Stimulated activated CD8-positive, alpha-beta memory T cell treated with anti-CD3 and anti-CD28 coated beads, Interleukin-12 subunit alpha, Interleukin-12 subunit beta, amount 100 ng/mL, for 24 hours (primary cell): ENCODE results near the gene TMEM125.

Experiments used
- DNase-seq: peaks from one replicate; pipeline ENCODE4 v3.0.0-alpha.2; 2020; ENCODE audit errors: extremely low read depth

Gene TMEM125

GRCh38 chr1:43247256-43247921, 22.4 kb upstream of the TMEM125 start:
- DNase-seq = no peak

DNA sequence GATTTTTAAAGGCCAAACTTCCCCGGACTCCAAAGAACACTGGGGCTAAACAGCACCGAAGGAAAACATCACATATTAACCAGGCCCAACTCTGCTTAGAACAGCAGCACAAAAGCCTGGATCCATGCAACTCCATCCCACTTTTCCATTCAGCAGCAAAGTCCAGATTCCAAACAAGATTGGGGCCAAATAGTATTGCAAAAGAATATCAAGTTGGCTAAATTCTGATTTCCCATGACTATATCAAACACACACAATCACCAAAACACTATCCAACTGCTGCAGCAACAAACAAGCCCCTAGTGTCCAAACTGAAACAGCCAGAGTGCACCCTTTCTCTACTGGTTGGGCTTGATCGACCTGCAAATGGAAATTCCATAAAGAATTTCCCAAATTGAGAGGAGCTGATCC, 19.4 kb upstream of the TMEM125 start:
- no peak for DNase-seq

DNA sequence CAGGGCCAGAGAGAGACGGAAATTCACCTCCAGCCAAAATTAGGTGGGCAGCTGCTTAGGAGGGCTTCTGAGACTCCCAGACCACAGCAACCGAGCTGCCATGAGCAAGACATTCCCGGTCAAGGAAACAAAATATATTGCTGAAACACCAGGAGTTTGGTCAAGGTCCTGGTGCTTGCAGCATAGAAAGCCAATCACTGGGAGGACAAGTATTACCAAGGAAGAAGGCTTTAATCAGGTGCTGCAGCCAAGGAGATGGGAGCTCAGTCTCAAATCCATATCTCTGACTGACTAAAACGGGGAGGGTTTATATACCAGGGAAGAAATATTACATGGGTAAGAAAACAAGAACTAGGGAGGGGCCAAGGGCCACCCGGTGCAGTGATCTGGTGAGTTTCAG, 18.8 kb upstream of the TMEM125 start:
- no peak for DNase-seq

DNA sequence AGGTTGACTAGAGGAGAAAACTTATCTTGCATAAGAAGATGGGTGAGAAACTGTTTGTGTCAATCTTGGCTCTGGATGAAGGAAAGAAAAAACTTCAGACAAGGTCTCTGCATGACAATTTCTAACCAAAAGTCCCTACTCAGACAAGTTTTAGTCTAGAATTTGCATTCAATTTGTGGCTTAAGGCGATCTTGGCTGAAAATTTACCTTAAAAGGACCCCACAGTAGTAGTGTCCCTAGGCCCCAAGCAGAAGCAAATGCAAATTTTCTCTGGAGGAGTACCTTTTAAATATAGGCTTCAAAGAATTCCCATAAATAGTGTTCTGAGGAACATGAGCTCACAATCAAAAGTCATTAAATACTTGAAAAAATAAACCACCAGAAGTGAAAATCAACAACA, 17.6 kb upstream of the TMEM125 start:
- DNase-seq = no peak

- DNase-seq = no peak
Observed at GRCh38 chr1:43253173-43253572, 16.6 kb upstream of the TMEM125 start.

GRCh38 chr1:43253876-43254275, 15.9 kb upstream of the TMEM125 start:
- no peak for DNase-seq

DNA sequence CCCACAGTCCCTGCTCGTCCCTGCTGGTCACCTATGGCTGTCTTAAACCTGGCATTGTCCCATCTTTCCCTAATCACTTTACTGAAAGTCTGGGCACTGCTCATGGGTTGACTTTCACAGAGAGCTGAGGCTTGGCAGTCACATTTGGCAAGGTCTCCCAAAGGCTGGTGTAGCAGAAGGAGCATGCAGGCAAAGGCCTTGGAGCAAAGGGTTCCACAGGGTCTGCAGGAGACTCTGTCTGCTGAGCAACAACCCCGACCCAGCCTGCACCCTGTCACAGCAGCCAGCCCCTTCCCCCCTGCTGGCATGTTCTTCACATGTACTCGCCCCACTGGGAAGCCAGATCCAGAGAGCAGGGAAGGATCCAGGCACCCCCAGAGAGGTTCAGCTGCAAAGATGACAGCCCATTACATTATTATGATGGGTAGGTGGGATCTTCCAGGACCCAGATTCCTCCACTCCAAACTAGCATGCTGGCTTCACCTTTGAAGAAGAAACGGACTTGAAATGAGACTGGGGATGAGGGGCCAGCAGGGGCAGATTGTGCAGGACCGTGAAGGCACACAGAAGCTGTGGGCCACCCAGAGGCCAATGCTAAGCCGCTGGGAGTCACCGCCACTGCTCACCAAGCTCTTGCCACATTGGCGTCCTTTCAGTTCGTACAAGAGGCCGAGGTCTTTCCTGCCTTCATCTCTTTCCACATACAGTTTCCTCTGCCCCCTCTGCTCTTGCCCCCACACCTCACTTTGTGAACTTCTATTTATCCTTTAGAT, 14.2 kb upstream of the TMEM125 start:
- DNase-seq = no peak

DNA sequence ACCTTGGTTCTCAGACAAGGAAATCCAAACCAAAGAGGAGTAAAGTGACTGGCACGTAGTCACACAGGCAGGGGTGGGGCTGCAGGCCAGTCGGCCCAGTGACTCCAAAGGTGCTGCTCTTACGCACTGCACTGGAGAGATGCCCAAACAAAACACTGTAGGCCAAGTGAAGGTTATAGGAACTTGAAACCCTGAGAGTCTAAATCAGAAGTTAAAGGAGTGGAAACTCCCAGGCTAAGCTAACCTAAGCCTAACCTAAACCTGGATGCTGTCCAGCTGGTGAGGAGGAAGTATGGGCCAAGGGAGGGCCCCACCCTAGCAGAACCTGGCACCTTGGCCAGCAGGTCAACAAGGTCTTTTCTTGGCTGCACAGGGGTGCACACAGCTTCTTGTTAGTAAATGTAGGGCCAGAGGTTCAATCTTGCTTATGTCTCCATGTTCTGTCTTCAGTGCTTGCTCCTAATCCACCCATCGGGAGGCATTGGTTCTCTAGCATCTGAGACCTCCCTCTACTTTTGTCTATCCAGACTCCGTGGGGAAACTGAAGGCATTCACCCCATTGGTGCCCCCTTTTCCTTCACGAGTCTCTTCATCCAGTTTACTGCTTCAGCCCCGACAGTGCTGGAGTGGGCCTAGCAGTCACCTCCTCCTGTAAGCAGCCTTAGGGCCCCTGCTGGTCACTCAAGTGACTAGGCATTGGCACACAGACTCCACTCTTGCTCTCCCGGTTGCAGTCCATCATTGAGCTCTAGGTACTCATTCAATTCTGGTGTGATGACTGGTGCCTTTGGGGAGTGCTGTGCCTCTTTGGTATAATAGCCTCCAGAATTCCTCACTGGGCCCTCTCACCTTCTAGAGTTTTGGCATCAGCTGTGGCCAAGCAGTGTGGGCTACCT, 12.9 kb upstream of the TMEM125 start:
- no peak for DNase-seq

DNA sequence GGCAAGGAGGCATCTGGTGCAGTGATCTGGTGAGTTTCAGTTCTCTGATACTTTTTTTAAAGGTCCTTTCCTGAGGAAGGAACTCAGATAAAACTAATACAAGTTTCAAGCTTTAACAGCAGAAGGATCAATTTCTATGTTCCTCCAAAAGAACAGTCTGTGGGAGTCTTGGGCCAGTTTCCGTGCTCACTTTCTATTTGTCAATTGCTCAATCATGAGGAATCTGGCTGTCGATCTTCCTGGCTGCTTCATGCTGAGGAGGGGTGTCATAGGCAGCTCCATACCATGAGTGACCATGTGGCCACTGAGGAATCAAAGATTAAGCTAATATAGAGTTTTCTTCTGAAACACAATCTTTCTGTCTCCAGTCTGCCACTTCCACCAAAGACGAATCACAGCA, 11.4 kb upstream of the TMEM125 start:
- DNase-seq = no peak

GRCh38 chr1:43265431-43265830, 4.4 kb upstream of the TMEM125 start:
- no peak for DNase-seq

DNA sequence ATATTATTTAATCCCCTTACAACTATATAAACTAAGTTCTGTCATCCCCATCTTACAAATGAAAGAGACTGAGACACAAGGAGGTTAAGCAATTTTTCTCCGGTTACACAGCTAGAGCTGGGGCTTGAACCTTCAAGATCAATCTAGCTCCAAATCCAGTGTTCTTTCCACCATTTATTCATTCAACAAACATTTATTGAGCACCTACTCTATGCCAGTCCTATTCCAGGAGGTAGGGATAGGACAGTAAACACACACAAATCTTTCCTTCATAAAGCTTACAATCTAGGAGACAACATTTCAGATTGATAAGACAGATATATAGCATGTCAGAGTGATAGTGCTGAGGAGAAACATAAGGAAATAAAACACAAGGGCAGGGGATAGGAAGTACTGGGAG, 2.9 kb upstream of the TMEM125 start:
- no peak for DNase-seq

DNA sequence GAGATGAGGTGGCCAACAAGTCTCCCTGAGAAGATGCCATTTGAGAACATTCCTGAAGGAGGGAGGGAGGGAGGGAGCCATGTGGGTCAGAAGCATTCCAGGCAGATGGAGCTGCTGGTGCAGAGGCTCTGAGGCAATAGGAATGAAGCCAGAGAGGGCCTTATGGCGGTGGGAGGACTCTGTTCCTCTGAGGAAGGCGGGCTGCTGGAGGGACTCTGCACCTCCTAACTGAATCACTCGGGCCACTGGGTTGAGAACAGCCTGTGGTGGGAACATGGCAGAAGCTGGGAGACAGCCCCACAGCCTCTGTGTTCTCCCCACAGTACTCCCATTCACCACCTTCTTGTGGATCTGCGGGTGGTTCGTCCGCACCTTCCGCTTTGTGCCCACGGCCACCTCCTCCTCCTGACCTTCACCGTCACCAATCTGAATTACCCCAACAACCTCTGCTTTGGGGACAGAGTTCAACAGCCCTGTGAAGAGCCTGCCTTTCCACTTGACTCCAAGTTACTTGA, 2.4 kb upstream of the TMEM125 start:
- DNase-seq = no peak

GRCh38 chr1:43267818-43268425, 1.9 kb upstream of the TMEM125 start:
- DNase-seq = no peak

- DNase-seq = no peak
Observed at GRCh38 chr1:43270421-43271095, 775 bp downstream of the TMEM125 start.

GRCh38 chr1:43271186-43272118, 1.7 kb downstream of the TMEM125 start:
- no peak for DNase-seq

DNA sequence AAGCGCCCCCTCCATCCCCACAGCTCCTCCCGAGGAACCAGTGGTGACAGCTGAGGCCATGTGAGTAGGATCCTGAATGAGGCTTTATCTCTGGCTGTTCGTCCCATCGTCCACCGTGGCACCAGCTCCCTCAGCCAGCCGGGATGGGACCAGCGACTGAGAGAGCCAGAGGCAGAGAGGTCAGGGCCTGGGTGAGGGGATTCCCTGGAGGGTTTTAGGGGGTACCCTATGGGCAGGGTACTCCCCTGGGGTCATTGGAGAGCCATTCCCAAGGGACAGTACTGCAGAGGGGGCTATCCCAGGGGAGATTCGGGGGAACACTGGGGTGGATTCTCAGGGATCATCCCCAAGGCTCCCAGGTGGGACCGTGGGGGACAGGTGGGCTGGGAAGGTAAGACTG, 2.4 kb downstream of the TMEM125 start:
- no peak for DNase-seq

DNA sequence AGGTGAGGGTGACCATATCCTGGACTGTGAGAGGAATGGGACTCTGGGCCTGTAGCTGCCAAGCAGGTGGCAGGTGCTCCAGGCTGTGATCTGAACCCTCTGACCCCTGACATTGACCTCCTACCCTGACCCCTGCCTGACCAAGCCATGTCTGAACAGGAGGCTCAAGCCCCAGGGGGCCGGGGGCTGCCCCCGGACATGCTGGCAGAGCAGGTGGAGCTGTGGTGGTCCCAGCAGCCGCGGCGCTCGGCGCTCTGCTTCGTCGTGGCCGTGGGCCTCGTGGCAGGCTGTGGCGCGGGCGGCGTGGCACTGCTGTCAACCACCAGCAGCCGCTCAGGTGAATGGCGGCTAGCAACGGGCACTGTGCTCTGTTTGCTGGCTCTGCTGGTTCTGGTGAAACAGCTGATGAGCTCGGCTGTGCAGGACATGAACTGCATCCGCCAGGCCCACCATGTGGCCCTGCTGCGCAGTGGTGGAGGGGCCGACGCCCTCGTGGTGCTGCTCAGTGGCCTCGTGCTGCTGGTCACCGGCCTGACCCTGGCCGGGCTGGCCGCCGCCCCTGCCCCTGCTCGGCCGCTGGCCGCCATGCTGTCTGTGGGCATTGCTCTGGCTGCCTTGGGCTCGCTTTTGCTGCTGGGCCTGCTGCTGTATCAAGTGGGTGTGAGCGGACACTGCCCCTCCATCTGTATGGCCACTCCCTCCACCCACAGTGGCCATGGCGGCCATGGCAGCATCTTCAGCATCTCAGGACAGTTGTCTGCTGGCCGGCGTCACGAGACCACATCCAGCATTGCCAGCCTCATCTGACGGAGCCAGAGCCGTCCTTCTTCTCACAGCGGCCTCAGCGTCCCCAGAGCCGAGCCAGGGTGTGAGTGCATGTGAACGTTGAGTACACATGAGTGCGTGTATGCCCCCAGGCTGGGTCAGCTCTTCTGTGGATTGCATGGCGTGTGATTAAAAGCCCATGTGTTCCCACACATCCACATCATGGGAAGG, 3.1 kb downstream of the TMEM125 start:
- DNase-seq = no peak

DNA sequence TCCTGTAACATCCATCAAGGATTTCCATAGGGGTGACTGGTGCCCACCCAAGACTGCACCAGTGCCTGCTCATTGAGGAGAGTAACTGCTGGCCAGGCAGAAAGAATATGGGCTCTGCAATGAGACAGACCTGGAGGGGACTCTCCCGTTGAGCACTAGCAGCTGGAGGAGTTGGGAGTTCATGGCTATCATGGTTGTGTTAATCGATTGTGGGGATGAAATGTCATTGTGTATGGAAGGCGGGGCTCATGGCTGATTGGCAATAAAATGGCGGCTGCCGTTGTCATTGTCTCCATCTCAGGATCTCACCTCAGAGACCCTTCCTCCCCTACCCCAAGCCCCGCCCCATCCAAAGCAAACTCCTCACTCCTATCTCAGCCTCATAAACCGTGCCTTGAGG, 3.9 kb downstream of the TMEM125 start:
- no peak for DNase-seq
